ENCODE data around the gene CDK11A.

DNA sequence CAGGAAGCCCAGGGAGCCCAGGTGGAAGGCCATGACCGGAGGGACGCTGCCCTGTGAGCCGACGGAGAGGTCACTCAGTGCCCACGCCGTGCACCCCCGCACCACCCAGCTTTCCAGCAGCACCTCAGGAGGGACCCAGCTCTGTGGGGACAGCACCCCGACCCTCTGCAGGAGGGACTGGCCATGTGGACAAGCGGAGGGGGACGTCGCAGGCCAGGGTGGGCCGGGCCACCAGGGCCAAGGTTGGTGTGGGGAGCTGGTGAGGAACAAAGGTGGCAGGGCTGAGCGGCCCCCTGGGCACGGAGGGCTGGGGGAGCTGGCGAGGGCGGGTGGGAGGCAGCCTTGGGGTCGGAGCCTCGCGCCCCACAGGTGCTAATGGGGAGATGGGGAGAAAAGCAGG lies 31.3 kb upstream of the CDK11A start:
- TF ChIP-seq CTCF (IDR thresholded peaks at IDR 0.05 in 4 of 5, conservative IDR thresholded peaks at IDR 0.05 in 1 of 5) (no peak), POLR2A (IDR thresholded peaks at IDR 0.05) (no peak)

Data from gastrocnemius medialis (tissue), 4 donors.